HepG2 (cell line): Measurements from ENCODE around the gene TNKS1BP1. TPM values are rescaled to one million over a fixed set of nuclear protein-coding genes. Genes with fewer than 3 reads are reported as not detected.

Experiments used
- ATAC-seq: fragments of 200-7000 bp; cut with Tn5 transposase; 3 replicates; pipeline ENCODE4 v1.9.1; 2020; ENCODE audit warnings: mild to moderate bottlenecking, moderate library complexity
- BruUV-seq: library from RNA; stranded (reverse); fragments of 400-500 nt; replicated peaks from 2 replicates; lab custom pipeline; 2021; lab: Mats Ljungman, UMichigan
- CTCF ChIA-PET: fragments of 300-600 bp; formaldehyde crosslinking; extraction: SDS; loops from one replicate; lab custom pipeline; 2021; ENCODE audit warnings: low total read pairs, inconsistent platforms, low intra/inter-chr PET ratio; lab: Yijun Ruan, JAX
- POLR2A ChIA-PET: fragments of 350-600 bp; sonication (Branson Sonifier 250); formaldehyde crosslinking; loops from one replicate; lab custom pipeline; 2020; ENCODE audit warnings: antibody characterized with exemption, inconsistent platforms; lab: Yijun Ruan, JAX
- DNase-seq: peaks from one replicate; pipeline ENCODE4 v3.0.0-alpha.2; 2015; ENCODE audit warnings: low spot score
- FAIRE-seq: peaks from 3 replicates; lab custom pipeline; 2011; peaks lifted over from hg19 to GRCh38; lab: Jason Lieb, UNC
- H2AFZ ChIP-seq: one replicate; pipeline ENCODE4 v1.6.1; 2011; ENCODE audit warnings: low read length, inconsistent platforms
- H3K27ac ChIP-seq: fragments of 300-600 bp; 3 replicates; pipeline ENCODE4 v1.8.0; 2011; ENCODE audit warnings: mixed run types, mild to moderate bottlenecking, mixed read lengths, low read length, inconsistent platforms; ENCODE audit not compliant: insufficient read depth; ENCODE audit errors: extremely low read length
- H3K27me3 ChIP-seq, 2 experiments: fragments of 200-600 bp in 1 of 2; 2 replicates in 1 of 2; 3 replicates in 1 of 2; pipeline versions ENCODE4 v1.6.0 to v1.8.0; 2011; ENCODE audit warnings: low read length in 2 of 2, mild to moderate bottlenecking in 2 of 2, moderate library complexity in 2 of 2, inconsistent platforms in 1 of 2; ENCODE audit not compliant: insufficient read depth in 2 of 2, control insufficient read depth in 1 of 2
- H3K36me3 ChIP-seq, 2 experiments: fragments of 200-600 bp in 1 of 2; replicated peaks in 1 of 2; 2 replicates in 1 of 2; 3 replicates in 1 of 2; pipeline versions ENCODE4 v1.5.1 to v1.8.0; 2011; ENCODE audit warnings: low read length in 2 of 2, inconsistent platforms in 1 of 2; ENCODE audit not compliant: insufficient read depth in 2 of 2, control insufficient read depth in 1 of 2
- H3K4me1 ChIP-seq: 2 replicates; pipeline ENCODE4 v1.5.1; 2012; ENCODE audit warnings: low read length, inconsistent platforms; ENCODE audit not compliant: insufficient read depth
- H3K4me2 ChIP-seq: 2 replicates; pipeline ENCODE4 v1.6.0; 2011; ENCODE audit warnings: low read depth, low read length, inconsistent platforms
- H3K4me3 ChIP-seq, 3 experiments: fragments of 200-600 bp in 1 of 3; sonication (generic), shearing (Covaris generic) in 1 of 3; replicated peaks in 1 of 3; 2 replicates each; pipeline ENCODE4 v1.5.1; 2011 to 2016; ENCODE audit warnings: low read length in 3 of 3, inconsistent platforms in 2 of 3, low read depth in 2 of 3, mild to moderate bottlenecking in 2 of 3, control low read depth in 1 of 3, mixed read lengths in 1 of 3; ENCODE audit not compliant: insufficient read depth in 1 of 3
- H3K79me2 ChIP-seq: one replicate; pipeline ENCODE4 v1.6.1; 2011; ENCODE audit warnings: low read length, inconsistent platforms; ENCODE audit not compliant: insufficient read depth
- H3K9ac ChIP-seq: 2 replicates; pipeline ENCODE4 v1.6.0; 2011; ENCODE audit warnings: mild to moderate bottlenecking, low read depth, low read length, inconsistent platforms; ENCODE audit not compliant: insufficient read depth
- H3K9me3 ChIP-seq: 2 replicates; pipeline ENCODE4 v1.5.1; 2012; ENCODE audit warnings: mild to moderate bottlenecking, low read length
- H4K20me1 ChIP-seq: 2 replicates; pipeline ENCODE4 v1.6.0; 2011; ENCODE audit warnings: inconsistent platforms, mild to moderate bottlenecking, low read length, moderate library complexity; ENCODE audit not compliant: insufficient read depth
- ARNTL ChIP-seq: sonication (generic); formaldehyde crosslinking; IDR thresholded peaks from 2 replicates; pipeline ENCODE4 v1.4.0; 2020; ENCODE audit warnings: mild to moderate bottlenecking, missing genetic modification reagents
- BCL6 ChIP-seq: IDR thresholded peaks from 2 replicates; pipeline ENCODE4 v1.6.1; 2016; ENCODE audit warnings: missing genetic modification reagents, missing compliant biosample characterization
- FOXO1 ChIP-seq: sonication (generic); formaldehyde crosslinking; IDR thresholded peaks from 2 replicates; pipeline ENCODE4 v1.4.0; 2020; ENCODE audit warnings: missing genetic modification reagents
- HNF4A ChIP-seq: sonication (generic); formaldehyde crosslinking; IDR thresholded peaks from 2 replicates; pipeline ENCODE4 v1.4.0; 2020; ENCODE audit warnings: missing genetic modification reagents
- HNRNPL ChIP-seq: fragments of 200-400 bp; formaldehyde crosslinking; IDR thresholded peaks from 2 replicates; pipeline ENCODE4 v1.6.1; 2017; ENCODE audit warnings: mild to moderate bottlenecking, low read depth, low read length
- HOXA3 ChIP-seq: sonication (generic); formaldehyde crosslinking; IDR thresholded peaks from 2 replicates; pipeline ENCODE4 v1.5.0; 2020; ENCODE audit warnings: missing genetic modification reagents
- RXRA ChIP-seq: sonication (generic); formaldehyde crosslinking; IDR thresholded peaks from 2 replicates; pipeline ENCODE4 v1.5.1; 2020; ENCODE audit warnings: missing genetic modification reagents
- SOX13 ChIP-seq, 3 experiments: fragments of 450-650 bp in 1 of 3; sonication (generic) in 1 of 3; formaldehyde crosslinking in 1 of 3; IDR thresholded peaks in 2 of 3; conservative IDR thresholded peaks in 1 of 3; 2 replicates each; pipeline versions ENCODE4 v1.5.0 to v1.6.1; 2016 to 2020; ENCODE audit warnings: antibody characterized with exemption in 1 of 3, mild to moderate bottlenecking in 1 of 3, missing compliant biosample characterization in 1 of 3, missing genetic modification reagents in 1 of 3, moderate library complexity in 1 of 3
- SOX6 ChIP-seq, 2 experiments: fragments of 450-650 bp in 1 of 2; sonication (generic) in 1 of 2; formaldehyde crosslinking in 1 of 2; IDR thresholded peaks; 2 replicates each; pipeline versions ENCODE4 v1.4.0 to v1.6.1; 2017 to 2020; ENCODE audit warnings: antibody characterized with exemption in 1 of 2, mild to moderate bottlenecking in 1 of 2, missing genetic modification reagents in 1 of 2
- ZFP36 ChIP-seq: fragments of 150-350 bp; IDR thresholded peaks from 2 replicates; pipeline ENCODE4 v1.6.1; 2018; ENCODE audit warnings: borderline replicate concordance, low read length, low read depth; ENCODE audit not compliant: partially characterized antibody
- ZNF570 ChIP-seq: sonication (generic); formaldehyde crosslinking; IDR thresholded peaks from 2 replicates; pipeline ENCODE4 v1.4.0; 2020; ENCODE audit warnings: mild to moderate bottlenecking, missing genetic modification reagents, borderline replicate concordance
- WGBS: methylation state at CpG from one replicate; pipeline ENCODE4 v1.1.6; 2017; ENCODE audit warnings: low lambda C conversion rate; 5-methylcytosine and 5-hydroxymethylcytosine counted together
- in situ Hi-C: cut with HindIII; loops from 2 replicates; pipeline ENCODE4 v1.10.0; 2017; ENCODE audit warnings: low pct_unique_long_range_greater_than_20kb; ENCODE audit not compliant: extremely low pct_ligation_motif_present
- intact Hi-C: fragments of 100-400 bp; cut with micrococcal nuclease; formaldehyde crosslinking; loops from one replicate; pipeline ENCODE4 v1.10.0; 2022; ENCODE audit not compliant: unreplicated experiment
- polyA plus RNA-seq, 8 experiments: library from polyadenylated mRNA; depleted of rRNA in 3 of 8; stranded (reverse) in 7 of 8; unstranded in 1 of 8; fragments of >200 nt; fragmentation: Illumina TruSeq in 4 of 8; extraction: Trizol in 4 of 8; gene quantifications; 2 replicates each; pipeline versions ENCODE4 v1.2.1 to v1.2.3, GENCODE V29; 2011 to 2016; ENCODE audit warnings: low read depth in 4 of 8, missing spikeins in 1 of 8, mixed read lengths in 1 of 8; ENCODE audit not compliant: insufficient read depth in 1 of 8
- total RNA-seq, 5 experiments: library from RNA; depleted of rRNA; stranded (reverse); fragments of >200 nt; fragmentation: Illumina TruSeq; extraction: Trizol; gene quantifications; 2 replicates each; pipeline ENCODE4 v1.2.3, GENCODE V29; 2016; ENCODE audit warnings: low read depth in 1 of 5
- TF ChIP-seq, protein P1 (sequence below): IDR thresholded peaks from 2 replicates; pipeline ENCODE4 v1.6.1; 2016; ENCODE audit warnings: control low read depth
- TF ChIP-seq, protein P2 (sequence below): sonication (generic); formaldehyde crosslinking; IDR thresholded peaks from 2 replicates; pipeline ENCODE4 v1.4.0; 2020; ENCODE audit warnings: missing genetic modification reagents
- TF ChIP-seq, protein P3 (sequence below): sonication (generic); formaldehyde crosslinking; IDR thresholded peaks from 2 replicates; pipeline ENCODE4 v1.4.0; 2020; ENCODE audit warnings: missing genetic modification reagents, mild to moderate bottlenecking, borderline replicate concordance
- TF ChIP-seq, protein P4 (sequence below): sonication (generic); formaldehyde crosslinking; IDR thresholded peaks from 2 replicates; pipeline ENCODE4 v1.4.0; 2020; ENCODE audit warnings: missing genetic modification reagents

TNKS1BP1 gene
- total and polyA plus RNA-seq, 2 of the 13 experiments (the other 11 are each of a cell fraction or from before 2014, with no cell fraction given): 13.7 to 15.0 TPM

DNA sequence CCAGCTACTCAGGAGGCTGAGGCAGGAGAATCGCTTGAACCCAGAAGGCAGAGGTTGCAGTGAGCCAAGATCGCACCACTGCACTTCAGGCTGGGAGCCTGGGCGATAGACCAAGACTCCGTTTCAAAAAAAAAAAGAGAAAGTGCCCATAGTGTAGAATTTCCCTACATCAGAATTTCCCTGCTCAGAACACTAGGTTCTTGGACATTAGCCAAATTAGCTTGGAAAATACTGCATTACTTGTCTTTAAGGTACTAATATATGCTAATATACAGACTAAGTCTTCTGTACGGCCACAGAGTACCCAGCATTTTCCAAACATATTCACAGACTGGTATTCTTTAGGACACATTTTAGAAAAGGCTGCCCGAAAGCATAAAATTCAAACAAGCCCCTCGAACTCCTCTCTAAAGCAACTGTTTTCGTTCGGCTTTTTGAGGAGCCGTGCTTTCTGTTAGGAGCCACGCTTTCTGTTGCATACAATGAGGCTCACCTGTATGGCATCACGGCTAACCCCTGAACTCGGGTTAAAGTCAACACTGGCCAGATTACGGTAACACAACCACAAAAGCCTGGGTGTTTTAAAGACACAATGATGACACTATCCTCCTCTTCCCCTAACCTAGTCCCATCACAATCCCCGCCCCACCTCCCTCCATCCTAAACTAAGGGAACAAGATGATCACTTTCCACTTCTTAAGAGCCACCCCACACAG is 18.4 kb downstream of the TNKS1BP1 start:
- Histone ChIP-seq H3K36me3 (peaks cover 10 to 25% of the 10 kb centered on the region in 2 experiments; a peak in 4 of 5 replicates), H3K79me2 (peaks cover 6% of the 10 kb centered on the region), H3K27me3 (no peaks in the 10 kb centered on the region), H3K4me2 (peak overlapping the region; percentile 63), H4K20me1 (no peaks in the 10 kb centered on the region), H3K9me3 (no peaks in the 10 kb centered on the region), H3K9ac (peak overlapping the region; percentile 8; the same call in 1 of the 2 replicates), H3K27ac (peak overlapping the region; percentile 59), H2AFZ (no peak overlapping the region), H3K4me3 (peak overlapping the region in 2 of 3 experiments; percentile 16 to 28; a peak in 1 of 6 replicates), H3K4me1 (peaks cover 74% of the 10 kb centered on the region)
- DNase-seq: peak; percentile 68
- POLR2A ChIA-PET: no interaction called here
- CTCF ChIA-PET: no interaction called here
- FAIRE-seq: peak; percentile 72
- no TSS peak for BruUV-seq
- in situ Hi-C loops: no loop called here
- peak; percentile 4; the same call in 1 of the 3 replicates for ATAC-seq
- intact Hi-C loops: no loop called here
- WGBS: 36% methylated on average over 15 of the region's 15 CpGs
- TF ChIP-seq HOXA3 (CRISPR knock-in tag) (0 out of 2 replicates have a peak, but pooled peaks have one; percentile 25), FOXO1 (CRISPR knock-in tag) (peak; percentile 49; the same call in 1 of the 2 replicates), ARNTL (CRISPR knock-in tag) (0 out of 2 replicates have a peak, but pooled peaks have one; percentile 24), SOX13 (IDR thresholded peaks at IDR 0.05) (no peak), SOX13 (CRISPR knock-in tag; conservative IDR thresholded peaks at IDR 0.05 in 1 of 2, IDR thresholded peaks at IDR 0.05 in 1 of 2) (peak in 1 of 2 experiments; percentile 73; a peak in 2 of 4 replicates), HNF4A (peak; percentile 73), BCL6 (CRISPR knock-in tag) (peak; percentile 43; the same call in 1 of the 2 replicates), HNRNPL (no peak), ZNF570 (CRISPR knock-in tag) (no peak), RXRA (peak; percentile 35; the same call in 1 of the 2 replicates), ZFP36 (no peak), SOX6 (IDR thresholded peaks at IDR 0.05) (no peak), SOX6 (CRISPR knock-in tag; IDR thresholded peaks at IDR 0.05) (peak; percentile 64; the same call in 1 of the 2 replicates)
- TF ChIP-seq, protein P1, sequence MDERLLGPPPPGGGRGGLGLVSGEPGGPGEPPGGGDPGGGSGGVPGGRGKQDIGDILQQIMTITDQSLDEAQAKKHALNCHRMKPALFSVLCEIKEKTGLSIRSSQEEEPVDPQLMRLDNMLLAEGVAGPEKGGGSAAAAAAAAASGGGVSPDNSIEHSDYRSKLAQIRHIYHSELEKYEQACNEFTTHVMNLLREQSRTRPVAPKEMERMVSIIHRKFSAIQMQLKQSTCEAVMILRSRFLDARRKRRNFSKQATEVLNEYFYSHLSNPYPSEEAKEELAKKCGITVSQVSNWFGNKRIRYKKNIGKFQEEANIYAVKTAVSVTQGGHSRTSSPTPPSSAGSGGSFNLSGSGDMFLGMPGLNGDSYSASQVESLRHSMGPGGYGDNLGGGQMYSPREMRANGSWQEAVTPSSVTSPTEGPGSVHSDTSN: no peak
- TF ChIP-seq, protein P2, sequence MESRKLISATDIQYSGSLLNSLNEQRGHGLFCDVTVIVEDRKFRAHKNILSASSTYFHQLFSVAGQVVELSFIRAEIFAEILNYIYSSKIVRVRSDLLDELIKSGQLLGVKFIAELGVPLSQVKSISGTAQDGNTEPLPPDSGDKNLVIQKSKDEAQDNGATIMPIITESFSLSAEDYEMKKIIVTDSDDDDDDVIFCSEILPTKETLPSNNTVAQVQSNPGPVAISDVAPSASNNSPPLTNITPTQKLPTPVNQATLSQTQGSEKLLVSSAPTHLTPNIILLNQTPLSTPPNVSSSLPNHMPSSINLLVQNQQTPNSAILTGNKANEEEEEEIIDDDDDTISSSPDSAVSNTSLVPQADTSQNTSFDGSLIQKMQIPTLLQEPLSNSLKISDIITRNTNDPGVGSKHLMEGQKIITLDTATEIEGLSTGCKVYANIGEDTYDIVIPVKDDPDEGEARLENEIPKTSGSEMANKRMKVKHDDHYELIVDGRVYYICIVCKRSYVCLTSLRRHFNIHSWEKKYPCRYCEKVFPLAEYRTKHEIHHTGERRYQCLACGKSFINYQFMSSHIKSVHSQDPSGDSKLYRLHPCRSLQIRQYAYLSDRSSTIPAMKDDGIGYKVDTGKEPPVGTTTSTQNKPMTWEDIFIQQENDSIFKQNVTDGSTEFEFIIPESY (CRISPR knock-in tag): no peak
- TF ChIP-seq, protein P3, sequence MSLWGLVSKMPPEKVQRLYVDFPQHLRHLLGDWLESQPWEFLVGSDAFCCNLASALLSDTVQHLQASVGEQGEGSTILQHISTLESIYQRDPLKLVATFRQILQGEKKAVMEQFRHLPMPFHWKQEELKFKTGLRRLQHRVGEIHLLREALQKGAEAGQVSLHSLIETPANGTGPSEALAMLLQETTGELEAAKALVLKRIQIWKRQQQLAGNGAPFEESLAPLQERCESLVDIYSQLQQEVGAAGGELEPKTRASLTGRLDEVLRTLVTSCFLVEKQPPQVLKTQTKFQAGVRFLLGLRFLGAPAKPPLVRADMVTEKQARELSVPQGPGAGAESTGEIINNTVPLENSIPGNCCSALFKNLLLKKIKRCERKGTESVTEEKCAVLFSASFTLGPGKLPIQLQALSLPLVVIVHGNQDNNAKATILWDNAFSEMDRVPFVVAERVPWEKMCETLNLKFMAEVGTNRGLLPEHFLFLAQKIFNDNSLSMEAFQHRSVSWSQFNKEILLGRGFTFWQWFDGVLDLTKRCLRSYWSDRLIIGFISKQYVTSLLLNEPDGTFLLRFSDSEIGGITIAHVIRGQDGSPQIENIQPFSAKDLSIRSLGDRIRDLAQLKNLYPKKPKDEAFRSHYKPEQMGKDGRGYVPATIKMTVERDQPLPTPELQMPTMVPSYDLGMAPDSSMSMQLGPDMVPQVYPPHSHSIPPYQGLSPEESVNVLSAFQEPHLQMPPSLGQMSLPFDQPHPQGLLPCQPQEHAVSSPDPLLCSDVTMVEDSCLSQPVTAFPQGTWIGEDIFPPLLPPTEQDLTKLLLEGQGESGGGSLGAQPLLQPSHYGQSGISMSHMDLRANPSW: no peak
- TF ChIP-seq, protein P4, sequence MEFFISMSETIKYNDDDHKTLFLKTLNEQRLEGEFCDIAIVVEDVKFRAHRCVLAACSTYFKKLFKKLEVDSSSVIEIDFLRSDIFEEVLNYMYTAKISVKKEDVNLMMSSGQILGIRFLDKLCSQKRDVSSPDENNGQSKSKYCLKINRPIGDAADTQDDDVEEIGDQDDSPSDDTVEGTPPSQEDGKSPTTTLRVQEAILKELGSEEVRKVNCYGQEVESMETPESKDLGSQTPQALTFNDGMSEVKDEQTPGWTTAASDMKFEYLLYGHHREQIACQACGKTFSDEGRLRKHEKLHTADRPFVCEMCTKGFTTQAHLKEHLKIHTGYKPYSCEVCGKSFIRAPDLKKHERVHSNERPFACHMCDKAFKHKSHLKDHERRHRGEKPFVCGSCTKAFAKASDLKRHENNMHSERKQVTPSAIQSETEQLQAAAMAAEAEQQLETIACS (CRISPR knock-in tag): 0 out of 2 replicates have a peak, but pooled peaks have one; percentile 21
